Hypothalamus (tissue), 51 donors: ENCODE data around the gene UBA6.
"Not testable (repeated sequence)": the region's sequence is repeated elsewhere in the genome, so short reads cannot be mapped to it uniquely, and the experiment has no call there.

Experiments
- DNase-seq, 51 donors: peaks; one replicate each; lab custom pipeline; 2025; lab: John Stamatoyannopoulos, UW

The UBA6 gene

DNA sequence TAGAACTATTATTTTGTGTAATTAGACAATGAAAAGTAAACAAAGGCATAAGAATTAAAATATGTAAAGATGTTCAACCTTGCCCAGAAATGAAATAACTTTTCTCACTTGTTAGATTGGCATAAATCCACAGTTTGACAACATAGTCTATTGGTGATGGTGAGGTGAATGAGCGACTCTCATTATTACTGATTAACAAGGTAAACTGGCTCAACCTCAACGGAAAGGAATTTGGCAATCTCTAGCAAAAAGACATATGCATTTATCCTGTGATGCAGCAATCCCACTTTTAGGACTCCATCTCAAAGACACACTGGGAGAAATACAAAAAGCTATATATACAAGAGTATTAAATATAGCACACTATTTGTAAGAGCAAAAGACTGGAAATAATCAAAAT is 22.3 kb downstream of the UBA6 start:
- DNase-seq = no peak

DNA sequence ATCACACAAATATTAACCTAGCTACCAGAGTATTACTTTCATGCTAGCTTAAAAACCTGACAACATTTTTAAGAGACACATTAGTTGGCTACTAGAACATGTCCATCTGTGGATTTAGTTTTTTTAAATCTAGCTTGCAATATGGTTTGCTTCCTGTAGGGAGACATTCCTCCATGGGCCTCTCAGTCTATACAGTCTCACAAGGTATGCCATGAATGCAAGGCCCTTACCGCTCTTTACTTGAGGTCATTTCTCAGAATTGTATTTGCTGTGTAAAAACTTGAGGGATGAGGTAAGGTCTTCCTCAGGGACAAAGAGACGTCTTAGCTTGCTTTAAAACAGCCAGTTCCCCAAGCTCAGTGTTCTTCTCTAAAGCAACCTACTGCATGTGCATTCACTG is 26.9 kb downstream of the UBA6 start:
- DNase-seq = no peak

DNA sequence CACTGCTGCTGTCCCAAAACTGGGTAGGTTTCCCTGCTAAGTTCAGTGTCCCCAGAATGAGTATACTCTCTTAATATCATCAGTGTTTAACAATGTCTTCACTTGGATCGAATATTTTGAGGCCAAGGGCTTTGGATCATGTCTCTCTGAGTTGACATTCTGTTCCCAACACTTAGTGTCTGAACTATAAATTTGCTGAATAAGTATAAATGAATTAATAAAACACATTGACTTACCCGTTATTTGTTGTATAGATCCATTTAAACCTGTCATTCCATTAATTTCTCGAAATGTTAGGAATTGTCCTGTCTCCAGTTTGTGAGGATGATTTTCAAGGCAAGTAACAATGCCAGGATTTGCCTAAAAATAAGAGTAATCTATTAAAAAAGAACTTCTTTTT is 32.6 kb downstream of the UBA6 start:
- no peak for DNase-seq

DNA sequence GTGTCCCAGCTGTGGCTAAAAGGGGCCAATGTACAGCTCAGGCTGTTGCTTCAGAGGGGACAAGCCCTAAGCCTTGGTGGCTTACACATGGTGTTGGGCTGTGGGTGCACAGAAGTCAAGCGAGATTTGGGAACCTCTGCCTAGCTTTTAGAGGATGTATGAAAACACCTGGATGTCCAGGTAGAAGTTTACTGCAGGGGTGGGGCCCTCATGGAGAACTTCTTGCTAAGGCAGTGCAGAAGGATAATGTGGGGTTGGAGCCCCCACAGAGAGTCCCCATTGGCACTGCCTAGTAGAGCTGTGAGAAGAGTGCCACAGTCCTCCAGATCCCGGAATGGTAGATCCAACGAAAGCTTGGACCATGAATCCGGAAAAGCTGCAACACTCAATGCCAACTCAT is 40.5 kb downstream of the UBA6 start:
- DNase-seq = no peak

DNA sequence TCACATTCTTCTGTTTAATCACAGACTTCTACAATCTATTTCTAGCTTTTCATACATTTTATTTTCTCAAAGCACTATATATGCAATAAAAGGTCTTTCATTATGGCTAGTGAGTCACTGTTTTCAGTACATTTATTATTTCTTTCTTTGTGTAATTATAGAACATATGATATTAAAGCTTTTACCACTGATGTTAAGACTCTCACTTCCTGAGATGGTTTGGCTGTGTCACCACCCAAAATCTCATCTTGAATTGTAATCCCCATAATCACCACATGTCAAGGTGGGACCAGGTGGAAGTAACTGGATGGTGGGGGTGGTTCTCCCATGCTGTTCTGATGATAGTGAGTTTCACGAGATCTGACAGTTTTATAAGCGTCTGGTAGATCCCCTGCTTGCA is 41.9 kb downstream of the UBA6 start:
- no peak for DNase-seq

DNA sequence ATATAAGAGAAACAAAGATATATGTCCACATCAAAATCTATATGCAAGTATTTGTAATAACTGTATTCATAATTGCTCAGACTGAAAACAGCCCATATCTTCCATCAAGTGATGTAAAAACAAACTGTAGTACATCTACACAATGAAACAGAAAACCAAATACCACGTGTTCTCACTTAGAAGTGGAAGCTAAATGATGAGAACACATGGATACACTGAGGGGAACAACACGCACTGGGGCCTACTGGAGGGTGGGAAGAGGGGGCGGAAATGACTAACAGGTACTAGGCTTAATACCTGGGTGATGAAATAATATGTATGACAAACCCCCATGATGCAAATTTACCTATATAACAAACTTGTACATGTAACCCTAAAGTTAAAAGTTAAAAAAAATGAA is 42.7 kb downstream of the UBA6 start:
- DNase-seq = no peak

DNA sequence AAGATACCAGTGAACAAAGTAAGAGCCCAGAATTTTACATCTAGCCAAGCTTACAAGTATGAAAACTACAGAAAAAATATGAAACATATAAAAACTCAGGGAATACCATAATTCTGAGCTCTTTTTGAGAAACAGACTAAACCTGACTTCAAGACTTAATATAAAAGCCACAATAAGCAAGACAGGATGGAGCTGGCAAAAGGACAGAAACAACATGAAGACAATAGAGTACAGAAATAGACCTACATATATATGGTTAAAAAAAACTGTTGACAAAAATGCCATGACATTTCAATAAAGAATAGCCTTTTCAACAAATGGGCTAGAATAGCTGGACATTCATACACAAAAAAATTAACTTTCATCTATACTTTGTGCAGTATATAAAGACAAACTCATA is 49.4 kb downstream of the UBA6 start:
- no peak for DNase-seq

DNA sequence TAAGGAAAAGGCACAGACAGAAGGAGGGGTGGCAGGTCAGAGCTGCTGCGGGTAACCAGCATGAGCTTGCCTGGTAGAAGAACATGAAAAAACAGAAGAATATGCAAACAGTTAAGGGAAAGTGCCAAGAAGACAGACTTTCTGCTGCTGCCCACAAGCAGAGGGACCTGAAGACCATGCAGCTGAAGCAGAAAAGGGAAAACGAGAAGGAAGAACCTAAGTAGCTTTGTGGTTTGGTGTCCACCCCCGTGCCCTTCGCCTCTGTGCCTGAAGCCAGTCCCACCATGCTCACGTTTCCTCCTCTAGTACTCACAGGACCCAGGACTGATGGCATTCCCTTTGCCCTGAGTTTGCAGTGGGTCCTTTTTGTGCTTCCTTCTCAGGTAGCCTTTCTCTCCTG is 62.8 kb downstream of the UBA6 start:
- no peak for DNase-seq

DNA sequence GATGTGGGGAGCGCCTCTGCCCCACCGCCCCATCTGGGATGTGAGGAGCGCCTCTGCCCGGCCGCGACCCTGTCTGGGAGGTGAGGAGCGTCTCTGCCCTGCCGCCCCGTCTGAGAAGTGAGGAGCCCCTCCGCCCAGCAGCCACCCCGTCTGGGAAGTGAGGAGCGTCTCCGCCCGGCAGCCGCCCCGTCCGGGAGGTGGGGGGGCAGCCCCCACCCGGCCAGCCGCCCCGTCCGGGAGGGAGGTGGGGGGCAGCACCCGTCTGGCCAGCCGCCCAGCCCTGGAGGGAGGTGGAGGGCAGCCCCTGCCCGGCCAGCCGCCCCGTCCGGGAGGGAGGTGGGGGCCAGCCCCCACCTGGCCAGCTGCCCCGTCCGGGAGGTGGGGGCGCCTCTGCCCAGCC is 64.0 kb downstream of the UBA6 start:
- not testable (repeated sequence) for DNase-seq

DNA sequence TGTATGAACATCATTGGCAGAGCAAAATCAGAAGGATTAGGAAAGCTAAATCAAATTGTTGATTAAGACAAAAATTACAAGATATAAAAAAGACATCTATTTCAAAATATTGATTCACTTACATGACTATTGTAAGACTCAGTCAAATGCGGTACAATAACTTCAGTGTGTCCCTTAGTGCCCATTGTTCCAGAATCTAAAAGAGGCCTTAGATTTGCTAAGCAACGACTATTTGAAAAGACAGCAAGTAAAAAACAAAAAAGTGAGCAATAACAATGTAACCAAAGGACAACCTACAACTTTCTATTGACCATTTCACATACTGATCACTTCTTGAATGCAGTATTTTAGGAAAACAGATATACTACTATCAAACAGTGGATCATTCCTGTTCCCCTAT is 65.6 kb downstream of the UBA6 start:
- no peak for DNase-seq

DNA sequence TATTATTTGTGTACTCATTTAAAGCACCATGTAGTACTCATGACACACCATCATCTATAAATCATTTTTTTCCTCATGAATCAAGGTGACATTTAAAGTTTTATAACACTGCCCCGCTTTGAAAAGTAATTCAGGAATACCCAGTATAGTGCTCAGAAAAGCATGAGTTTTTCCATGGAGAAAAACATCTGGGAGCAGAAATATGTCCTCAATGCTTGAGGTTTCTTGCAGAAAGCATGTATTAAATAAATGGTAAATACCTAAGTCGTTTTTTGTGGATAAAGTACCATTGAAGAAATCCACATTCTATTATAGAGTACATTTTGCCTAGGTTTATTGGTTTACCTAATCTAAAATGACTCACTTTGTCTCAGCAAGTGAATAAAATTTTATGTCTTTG is 66.2 kb downstream of the UBA6 start:
- DNase-seq = no peak

DNA sequence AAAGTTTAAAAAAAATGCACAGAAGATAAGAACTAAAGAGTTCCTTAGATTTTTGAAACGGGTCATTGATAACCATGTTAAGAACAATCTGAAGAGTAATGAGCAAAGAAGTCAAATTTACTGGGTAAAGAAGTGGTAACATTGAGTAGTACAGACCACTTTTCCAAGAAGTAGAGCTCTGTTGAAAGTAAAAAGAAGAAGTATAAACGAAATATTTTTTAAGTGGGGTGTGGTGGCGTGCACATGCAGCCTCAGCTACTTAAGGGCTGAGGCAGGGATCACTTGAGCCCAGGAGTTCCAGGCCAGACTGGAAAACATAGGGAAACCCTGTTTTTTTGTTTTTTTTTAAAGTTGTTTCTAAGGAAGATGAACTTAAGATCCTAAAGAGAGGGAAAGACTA is 68.5 kb downstream of the UBA6 start:
- no peak for DNase-seq

DNA sequence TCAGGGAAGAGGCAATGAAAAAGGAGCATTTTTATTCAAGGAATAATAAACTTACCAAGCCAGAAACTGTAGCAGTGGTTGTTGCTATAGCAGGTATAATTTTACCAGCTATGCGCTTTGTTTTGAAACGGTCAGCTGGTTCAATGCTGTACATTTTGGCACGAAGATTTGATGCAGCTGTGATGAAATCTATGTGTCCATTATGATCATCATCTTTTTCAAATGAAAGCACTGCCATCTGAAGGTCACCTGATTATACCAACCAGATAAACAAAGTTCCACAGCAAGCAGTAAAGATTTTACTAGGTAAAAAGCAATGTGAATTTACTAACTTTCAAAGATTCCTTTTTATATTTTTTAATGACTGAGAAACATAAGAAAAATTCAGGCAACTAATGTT is 76.0 kb downstream of the UBA6 start:
- DNase-seq = peak in 2 of 51 donors; percentile 14 to 24

DNA sequence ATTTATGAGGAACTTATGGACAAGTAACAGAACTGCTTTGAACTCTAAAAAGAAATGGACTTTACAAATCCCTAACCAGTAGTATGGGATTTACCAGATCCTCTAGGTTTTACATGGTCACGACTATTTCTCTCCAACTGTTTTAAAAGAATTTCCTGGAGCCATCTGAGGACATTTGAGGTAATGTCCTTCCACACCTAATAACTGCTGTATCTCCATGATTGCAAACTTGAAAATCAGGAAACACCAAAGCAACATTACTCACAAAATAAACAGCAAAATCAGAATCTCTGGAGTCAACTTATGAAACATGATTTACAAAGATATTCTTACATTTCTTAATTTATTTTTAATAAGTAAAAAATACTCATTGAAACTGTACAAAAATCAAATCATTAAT is 84.5 kb downstream of the UBA6 start:
- DNase-seq = no peak

DNA sequence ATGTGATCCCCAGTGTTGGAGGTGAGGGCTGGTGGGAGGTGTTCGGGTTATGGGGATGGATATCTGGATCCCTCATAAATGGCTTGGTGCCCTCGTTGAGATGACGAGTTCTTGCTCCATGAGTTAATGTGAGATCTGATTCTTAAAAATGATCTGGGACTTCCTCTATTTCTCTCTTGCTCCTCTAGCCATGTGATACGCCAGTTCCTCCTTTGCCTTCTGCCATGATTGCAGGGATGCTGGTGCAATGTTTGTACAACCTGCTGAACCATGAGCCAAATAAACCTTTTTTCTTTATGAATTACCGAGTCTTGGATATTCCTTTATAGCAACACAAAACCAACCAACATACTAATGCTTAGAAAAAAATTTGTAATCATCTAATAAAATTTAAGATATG is 85.8 kb downstream of the UBA6 start:
- no peak for DNase-seq

DNA sequence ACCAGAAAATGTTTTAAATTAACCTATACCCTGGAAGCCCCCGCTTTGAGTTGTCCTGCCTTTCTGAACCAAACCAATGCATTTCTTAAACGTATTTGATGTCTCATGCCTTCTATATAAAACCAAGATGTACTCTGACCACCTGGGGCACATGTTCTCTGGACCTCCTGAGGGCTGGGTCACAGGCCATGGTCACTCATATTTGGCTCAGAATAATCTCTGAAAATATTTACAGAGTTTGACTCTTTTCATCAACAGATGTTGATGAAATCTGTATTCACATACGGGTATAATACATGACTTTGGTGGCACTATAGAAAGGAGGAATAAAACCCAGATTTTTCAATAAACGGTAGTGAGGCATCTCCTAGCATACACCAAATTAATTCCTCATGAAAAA is 86.8 kb downstream of the UBA6 start:
- DNase-seq = no peak

DNA sequence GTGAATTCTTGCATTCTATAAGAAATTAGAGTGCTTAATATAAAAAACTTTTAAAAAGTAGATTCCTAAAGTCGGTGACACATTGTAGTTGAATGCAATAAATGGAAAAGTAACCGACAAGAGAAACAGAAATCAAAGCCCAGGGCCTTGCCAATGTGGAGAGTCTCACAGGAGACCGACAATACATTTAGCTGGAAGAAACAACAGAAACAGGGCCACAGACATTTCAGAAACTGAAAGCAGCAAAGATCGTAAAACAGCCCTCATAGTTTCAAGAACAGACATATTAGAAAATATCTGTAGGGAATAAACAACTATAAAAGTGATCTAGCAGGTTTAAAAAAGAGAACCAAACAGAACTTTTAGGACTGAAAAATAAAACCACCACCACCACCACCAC is 92.9 kb downstream of the UBA6 start:
- DNase-seq = no peak

DNA sequence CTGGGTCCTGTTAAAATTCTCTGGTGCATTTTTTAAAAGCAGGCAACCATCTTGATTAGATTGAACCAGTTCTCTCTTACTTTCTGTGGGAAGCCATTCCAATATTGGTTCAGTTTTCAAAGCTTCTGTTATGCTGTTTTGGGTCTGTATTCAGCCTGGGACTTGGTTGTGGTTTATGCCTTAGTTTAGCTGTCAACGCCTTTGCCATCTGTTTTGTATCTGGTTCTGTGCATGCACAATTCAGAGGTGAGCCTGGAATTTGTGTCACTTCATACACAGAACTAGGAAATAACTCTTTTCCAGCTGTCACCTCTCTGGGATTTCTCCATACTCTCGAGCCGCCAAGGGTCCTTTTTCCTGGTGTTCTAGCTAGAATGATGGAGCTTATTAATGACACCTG is 96.2 kb downstream of the UBA6 start:
- DNase-seq = no peak

DNA sequence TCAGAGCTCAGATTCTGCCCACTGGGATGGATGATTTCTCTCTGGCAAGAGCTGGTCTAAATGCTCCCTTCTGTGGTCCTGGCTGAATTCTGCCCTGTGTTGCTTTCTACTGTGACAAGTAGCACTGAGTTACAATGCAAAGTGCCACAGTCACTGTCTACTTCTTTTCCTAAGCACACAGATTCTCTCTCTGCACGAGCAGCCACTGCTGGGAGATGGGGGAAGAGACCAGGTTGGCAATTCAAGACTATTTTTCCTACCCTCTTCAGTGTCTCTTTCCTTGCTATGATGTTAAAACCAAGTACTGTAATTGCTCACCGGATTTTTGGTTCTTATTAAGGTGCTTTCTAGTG is 97.0 kb downstream of the UBA6 start:
- DNase-seq = no peak

DNA sequence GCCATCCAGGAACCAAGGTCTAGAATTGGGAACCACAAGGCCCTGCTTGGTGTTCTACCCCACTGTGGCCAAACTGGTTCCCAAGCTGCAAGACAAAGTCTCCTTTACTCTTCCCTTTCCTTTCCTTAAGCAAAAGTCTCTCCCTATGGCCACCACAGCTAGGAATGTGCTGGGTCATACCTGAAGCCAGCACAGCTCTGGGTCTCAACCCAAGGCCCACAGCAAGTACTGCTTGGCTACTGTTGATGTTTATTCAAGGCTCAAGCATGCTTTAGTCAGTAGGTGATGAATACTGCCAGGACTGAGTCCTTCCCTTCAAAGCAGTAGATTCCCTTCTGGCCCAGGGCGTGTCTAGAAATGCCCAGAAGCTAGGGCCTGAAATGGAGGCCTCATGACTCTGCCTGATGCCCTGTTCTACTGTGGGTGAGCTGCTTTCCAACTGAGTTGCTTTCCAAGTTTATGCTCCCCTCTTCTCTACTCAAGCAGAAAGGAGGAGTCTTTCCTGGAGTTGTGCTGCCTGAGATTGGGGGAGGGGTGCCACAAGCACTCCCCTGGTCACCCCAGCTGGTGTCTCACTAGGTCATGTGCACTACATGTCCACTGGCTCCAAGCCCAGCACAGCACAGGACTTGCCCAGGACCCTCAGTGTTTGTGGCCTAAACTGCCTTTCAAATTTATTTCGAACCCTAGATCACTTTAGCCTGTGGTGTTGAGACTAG is 97.5 kb downstream of the UBA6 start:
- no peak for DNase-seq

DNA sequence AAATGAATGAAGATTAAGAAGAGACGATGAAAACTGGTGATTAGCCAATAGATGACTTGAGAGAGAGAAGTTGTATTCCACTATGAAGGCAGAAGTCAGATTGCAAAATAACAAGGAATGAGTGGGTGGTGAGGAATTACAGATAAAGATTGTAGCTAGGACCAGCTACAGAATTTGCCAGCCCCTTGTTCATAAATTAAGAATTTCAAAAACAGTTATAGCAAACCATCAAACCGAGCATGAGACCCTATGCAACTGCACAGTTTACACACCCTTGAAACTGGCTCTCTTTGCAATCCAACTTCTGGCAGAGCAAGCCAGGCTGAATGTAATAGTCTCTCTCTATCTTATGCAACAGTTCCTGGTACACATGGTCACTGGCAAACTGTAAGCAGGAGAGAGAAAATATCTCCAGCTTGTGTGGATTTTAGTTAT is 107.2 kb downstream of the UBA6 start:
- no peak for DNase-seq

DNA sequence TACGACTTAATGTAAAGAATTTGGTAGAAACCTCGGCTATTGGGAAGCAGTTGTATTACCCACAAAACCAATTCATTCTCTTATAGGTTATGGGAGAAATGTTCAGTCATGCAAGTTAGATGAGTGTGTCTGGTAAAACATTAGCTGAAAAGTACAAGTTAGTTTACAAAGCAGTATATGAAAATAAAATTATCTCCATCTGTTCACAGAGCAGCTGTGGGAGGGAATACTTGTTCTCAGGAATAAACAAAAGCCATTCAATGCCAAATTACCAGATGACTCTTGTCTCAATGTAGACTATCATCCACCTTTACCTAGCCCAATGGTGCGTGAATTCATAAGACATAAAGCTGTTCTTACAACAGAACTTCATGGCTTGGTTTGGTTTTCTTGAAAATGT is 113.8 kb downstream of the UBA6 start:
- no peak for DNase-seq

DNA sequence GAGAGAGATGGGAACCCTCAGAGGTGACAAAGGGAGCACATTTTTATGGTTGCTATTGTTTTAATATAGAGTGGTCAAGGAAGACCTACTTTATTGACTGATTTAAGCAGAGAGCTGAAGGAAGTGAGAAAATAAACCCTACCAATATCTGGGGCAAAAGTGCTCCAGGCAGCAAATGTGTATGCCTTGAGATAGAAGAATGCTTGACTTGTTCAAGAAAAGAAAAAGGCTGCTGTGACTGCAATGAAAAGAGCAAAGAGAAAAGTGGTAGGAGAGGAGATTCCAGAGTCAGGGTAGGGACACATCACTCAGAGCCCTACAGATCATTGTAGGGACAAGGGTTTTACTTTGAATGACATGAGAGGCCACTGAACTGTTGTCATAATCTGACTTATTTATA is 116.5 kb downstream of the UBA6 start:
- DNase-seq = no peak
